Effector CD4-positive, alpha-beta T cell (primary cell): ENCODE measurements around the gene ZBTB8B.
"Not testable (repeated sequence)": the region's sequence is repeated elsewhere in the genome, so short reads cannot be mapped to it uniquely, and the experiment has no call there.

Experiments
- DNase-seq: peaks from one replicate; pipeline ENCODE4 v3.0.0-alpha.2; 2020

ZBTB8B gene

DNA sequence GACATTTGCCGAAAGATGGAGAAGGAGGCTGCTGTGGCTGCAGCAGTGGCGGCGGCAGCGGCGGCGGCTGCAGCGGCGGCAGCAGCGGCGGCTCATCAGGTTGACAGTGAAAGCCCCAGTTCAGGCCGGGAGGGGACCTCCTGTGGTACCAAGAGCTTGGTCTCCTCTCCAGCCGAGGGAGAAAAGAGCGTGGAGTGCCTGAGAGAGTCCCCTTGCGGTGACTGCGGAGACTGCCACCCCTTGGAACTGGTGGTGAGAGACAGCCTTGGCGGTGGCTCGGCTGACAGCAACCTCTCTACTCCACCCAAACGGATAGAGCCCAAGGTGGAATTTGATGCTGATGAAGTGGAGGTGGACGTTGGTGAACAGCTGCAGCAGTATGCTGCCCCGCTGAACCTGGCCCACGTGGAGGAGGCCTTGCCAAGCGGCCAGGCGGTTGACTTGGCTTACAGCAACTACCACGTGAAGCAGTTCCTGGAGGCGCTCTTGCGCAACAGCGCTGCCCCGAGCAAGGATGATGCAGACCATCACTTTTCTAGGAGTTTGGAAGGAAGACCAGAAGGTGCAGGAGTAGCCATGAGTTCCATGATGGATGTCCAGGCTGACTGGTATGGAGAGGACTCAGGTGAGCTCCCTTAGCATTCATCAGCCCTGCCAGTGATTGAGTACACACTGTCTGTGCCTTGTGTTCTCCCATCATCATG is 6.3 kb downstream of the ZBTB8B start:
- DNase-seq: no peak

- no peak for DNase-seq
Measured at GRCh38 chr1:32471695-32472362, 7.0 kb downstream of the ZBTB8B start.

DNA sequence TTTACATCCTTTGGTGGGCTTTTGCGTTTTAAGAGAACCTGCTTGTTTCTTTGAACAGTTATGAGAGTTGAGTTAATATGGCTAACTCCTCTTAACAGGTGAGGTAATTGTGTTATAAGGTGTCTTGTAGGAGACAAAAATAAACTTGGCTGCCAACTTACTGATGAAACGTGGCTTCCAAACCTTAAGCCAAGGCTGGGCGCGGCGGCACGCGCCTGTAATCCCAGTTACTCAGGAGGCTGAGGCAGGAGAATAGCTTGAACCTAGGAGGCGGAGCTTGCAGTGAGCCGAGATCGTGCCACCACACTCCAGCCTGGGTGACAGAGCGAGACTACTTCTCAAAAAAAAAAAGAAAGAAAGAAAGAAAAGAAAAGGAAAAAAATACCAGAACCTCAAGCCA is 8.1 kb downstream of the ZBTB8B start:
- DNase-seq: not testable (repeated sequence)

- no peak for DNase-seq
Measured at GRCh38 chr1:32474954-32475353, 10.1 kb downstream of the ZBTB8B start.

DNA sequence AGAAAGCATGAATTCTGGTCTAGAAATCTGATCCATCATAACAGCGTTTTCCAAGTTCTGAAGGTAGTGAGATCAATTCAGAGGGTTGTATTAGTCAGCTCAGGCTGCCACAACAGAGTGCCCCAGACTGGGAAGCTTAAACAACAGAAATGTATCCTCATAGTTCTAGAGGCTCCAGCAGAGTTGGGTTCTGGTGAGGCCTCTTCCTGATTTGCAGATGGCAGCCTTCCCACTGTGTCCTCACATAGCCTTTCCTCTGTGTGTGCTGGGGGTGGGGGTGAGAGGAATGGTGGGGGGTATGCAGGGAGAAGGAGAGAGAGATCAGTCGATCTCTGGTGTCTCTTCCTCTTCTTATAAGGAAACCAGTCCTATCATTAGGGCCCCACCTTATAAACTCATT is 15.1 kb downstream of the ZBTB8B start:
- no peak for DNase-seq

GRCh38 chr1:32480761-32481160 is 15.9 kb downstream of the ZBTB8B start:
- no peak for DNase-seq

DNA sequence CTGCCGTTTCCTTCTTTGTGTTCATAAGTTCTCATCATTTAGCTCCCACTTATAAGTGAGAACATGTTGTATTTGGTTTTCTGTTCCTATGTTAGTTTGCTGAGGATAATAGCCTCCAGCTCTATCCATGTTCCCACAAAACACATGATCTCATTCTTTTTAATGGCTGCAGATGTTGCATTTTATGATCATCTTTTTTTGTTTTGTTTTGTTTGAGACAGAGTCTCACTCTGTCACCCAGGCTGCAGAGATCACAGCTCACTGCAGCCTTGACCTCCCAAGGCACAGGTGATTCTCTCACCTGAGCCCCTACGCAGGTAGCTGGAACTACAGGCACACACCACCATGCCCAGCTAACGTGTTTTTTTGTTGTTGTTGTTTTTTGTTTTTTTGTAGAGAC is 16.9 kb downstream of the ZBTB8B start:
- DNase-seq: not testable (repeated sequence)

GRCh38 chr1:32485554-32486255 is 20.8 kb downstream of the ZBTB8B start:
- no peak for DNase-seq

DNA sequence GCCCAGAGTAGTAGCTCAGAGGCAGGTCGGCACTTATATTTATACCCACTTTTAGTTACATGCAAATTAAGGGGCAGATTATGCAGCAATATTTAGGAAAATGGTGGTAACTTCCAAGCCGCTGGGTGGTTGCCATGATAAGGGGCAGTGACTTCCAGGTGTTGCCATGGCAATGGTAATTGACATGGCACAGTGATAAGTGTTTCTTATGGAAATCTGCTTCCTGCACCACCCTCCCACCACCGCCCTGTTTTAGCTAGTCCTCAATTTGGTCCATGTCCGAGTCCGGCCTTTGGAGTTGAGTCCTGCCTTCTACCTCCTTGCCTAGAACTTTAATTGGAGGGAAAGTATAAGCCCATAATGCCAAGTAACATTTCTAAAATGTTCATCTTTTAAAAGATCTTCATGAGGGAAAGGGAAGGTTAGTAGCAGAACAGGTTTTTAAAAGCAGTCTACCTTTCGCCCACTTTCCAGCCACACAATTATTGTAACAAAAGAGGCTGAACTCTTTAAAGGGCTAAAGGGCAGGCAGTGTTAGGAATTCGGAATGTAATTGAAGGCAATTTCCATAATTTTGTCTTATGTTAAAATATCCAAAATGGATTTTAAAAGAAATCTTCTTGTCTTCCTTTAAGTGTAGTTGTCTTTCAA is 21.7 kb downstream of the ZBTB8B start:
- DNase-seq: no peak

DNA sequence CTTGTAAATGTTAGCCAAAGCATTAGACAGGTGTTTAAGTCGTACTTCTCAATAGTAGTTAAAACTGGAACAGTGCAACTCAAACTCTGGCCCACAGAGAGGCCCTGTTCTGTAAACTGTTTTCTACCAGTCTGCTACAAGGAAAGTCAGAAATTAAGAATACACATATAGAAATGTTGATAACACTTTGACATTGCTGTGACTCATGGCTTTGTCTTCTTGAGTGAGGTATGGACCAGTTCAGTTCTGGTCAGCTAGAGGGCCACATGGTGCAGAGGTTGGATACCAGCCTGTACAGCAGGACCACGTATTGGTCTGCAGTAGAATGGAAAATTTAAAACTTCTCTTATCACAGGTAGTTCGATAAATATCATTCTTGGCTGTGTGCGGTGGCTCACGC is 22.3 kb downstream of the ZBTB8B start:
- no peak for DNase-seq

DNA sequence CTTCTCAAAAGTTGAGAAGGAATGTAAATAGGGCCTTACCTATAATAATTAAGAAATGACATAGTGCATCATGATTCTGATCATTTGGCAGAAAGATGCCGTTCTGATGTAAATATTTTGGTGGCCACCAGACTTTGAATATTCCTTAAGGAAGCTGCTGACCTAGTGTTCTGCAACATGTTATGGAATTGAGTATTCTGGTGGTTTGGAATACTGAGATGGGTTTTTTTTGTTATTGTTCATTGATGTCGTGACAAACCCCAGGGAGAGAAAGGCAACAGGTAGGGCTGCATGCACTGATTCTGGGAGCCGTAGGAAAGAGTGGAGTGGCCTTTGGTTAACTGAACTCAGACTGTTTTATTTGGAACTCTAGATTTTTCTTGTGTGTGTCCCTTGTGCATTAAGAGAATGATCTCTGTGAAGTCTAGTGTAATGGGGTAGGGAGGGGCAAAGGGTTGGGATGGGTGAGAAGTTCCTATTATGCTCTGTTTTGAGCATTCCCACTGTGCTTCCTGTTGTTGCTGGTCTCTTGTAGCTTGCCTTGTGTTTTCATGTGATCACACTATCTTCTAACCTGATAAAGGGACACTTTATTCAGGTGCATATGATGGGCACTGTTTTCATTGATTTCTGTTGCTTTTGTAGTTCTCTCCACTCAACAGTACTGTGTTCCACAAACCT is 25.0 kb downstream of the ZBTB8B start:
- no peak for DNase-seq

DNA sequence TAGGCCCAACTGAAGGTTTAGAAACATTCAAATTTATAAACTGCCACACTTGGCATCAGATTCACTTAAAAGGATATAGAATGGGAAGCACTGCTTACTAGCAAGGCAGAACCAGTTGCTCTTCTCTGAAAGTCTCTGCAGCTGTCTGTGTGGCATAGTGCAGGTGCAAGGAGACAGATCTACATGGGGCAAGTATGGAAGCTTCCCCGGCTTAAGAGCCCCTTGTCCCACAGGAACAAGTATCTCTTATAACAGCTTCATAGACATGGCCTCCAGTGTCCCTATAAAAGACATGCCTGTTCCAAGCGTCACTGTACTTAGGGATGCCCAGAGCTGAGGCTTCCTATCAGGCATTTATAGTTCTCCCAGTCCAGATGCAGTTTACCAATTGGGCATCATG is 26.5 kb downstream of the ZBTB8B start:
- no peak for DNase-seq

- no peak for DNase-seq
Measured at GRCh38 chr1:32494196-32494595, 29.3 kb downstream of the ZBTB8B start.

DNA sequence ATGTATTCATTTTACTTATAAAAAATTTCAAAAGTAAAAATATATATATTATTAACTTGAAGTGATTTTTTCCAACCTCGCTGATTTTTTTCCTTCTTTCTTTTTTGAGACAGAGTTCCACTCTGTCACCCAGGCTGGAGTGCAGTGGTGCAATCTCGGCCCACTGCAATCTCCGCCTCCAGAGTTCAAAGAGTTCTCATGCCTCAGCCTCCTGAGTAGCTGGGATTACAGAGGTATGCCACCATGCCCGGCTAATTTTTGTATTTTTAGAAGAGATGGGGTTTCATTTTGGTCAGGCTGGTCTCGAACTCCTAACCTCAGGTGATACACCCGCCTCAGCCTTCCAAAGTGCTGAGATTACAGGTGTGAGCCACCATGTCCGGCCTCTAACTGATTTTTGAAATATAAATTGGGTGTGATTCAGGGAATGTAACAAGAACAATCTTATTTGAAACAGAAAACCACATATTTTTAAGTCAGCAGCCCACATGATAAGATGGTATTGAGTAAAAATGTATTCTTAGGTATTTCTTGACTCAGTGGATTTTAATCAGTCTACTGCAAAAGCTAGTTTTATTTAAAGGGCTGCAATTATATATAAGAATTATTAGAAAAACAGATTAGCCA is 30.0 kb downstream of the ZBTB8B start:
- DNase-seq: no peak

DNA sequence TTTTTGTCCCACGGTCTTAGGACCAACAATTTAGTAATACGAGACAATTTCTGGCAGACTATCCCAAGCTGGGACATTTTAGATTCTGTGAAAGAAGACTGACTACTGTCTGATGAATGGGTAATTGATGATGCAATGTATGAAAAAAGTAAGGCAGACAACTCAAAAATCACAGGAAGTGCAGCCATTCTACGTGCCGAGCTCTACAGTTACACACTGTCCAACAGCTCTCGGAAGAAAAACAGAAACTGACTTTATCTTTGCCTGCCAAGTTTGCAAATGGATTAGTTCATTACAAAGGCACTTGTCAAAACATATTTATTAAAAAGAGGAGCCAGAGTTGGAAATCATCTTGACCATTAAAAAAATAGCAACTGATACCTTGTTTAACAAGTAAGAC is 31.3 kb downstream of the ZBTB8B start:
- DNase-seq: no peak

- DNase-seq: no peak
Measured at GRCh38 chr1:32498751-32499150, 33.9 kb downstream of the ZBTB8B start.

GRCh38 chr1:32500387-32501209 is 35.7 kb downstream of the ZBTB8B start:
- no peak for DNase-seq

DNA sequence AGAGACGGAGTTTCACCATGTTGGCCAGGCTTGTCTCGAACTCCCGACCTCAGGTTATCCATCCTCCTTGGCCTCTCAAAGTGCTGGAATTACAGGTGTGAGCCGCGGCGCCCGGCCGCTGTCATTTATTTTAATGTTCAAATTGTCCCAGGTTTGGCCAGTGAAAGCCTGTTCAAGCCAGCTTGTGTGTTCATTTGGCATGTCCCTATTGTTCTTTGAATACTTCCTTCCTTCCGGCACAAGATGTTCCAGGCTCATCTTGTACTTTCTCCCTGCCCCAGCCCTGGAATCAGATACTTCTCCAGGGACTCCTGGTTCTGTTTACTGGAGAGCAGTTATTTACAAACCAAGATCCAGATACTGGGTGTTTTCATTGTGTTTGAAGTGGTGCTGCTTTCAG is 37.0 kb downstream of the ZBTB8B start:
- DNase-seq: no peak

- DNase-seq: no peak
Measured at GRCh38 chr1:32503153-32503552, 38.3 kb downstream of the ZBTB8B start.

DNA sequence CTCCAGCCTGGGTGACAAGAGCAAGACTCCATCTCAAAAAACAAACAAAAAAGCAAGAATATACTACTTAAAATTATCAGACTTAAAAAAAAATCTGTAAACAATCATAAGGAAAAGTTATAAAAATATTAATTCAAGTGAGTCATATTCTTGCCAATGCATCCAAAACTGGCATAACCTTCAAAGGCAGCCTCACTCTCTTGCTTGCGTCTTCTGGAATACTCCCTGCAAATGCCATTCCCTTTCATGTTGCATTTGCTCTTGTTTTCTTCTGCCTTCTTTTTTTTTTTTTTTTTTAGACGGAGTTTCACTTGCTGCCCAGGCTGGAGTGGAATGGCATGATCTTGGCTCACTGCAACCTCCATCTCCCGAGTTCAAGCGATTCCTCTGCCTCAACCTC is 42.1 kb downstream of the ZBTB8B start:
- no peak for DNase-seq

DNA sequence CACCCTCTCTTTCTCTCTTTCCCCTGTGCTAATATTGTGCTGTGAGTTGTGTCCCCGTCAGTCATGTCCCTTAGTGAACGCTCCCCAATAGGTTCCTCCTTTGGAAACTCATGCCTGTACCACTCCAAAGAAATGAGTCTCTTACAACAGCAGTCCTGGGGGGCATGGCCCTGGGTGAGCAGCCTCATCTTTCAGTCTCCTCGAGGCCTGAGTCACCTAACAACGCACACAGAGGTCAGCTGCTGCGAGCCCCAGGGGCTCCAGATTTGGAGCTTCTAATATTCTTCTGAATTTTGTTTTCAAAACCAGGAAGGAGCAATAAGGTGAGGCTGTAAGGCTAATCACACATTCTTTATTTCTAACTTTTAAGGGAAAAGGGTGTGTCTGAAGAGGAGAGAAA is 43.9 kb downstream of the ZBTB8B start:
- DNase-seq: no peak

DNA sequence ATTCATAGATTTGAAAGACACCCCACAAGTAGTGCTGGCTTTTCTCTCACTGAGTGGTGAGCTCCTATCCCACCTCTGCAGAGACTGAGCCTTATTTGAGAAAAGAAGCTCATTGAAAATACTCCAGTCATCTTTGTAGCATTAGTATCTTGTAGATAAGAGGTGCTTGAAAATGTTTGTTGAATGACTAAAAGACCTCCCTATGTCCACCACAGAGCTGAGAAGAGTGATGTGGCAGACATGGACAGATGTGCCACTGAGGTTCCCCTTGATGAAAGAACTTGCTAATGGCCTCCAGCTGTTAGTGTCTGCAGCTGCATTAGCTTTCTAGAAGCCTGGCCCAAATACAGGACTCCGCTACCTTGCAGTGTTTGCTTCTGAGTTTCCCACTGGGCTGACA is 45.1 kb downstream of the ZBTB8B start:
- DNase-seq: no peak
